ENCODE results near the gene SLC27A3.

The SLC27A3 gene

GRCh38 chr1:153734396-153735089, 40.7 kb upstream of the SLC27A3 start:
- no peak overlapping the region for H3K4me3 ChIP-seq (ENCODE audit: low read depth, low read length)
- in situ Hi-C loops (cut with HindIII; ENCODE audit: low sequenced_read_pairs): no loop called here
- TF ChIP-seq, protein P1, sequence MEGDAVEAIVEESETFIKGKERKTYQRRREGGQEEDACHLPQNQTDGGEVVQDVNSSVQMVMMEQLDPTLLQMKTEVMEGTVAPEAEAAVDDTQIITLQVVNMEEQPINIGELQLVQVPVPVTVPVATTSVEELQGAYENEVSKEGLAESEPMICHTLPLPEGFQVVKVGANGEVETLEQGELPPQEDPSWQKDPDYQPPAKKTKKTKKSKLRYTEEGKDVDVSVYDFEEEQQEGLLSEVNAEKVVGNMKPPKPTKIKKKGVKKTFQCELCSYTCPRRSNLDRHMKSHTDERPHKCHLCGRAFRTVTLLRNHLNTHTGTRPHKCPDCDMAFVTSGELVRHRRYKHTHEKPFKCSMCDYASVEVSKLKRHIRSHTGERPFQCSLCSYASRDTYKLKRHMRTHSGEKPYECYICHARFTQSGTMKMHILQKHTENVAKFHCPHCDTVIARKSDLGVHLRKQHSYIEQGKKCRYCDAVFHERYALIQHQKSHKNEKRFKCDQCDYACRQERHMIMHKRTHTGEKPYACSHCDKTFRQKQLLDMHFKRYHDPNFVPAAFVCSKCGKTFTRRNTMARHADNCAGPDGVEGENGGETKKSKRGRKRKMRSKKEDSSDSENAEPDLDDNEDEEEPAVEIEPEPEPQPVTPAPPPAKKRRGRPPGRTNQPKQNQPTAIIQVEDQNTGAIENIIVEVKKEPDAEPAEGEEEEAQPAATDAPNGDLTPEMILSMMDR (IDR thresholded peaks at IDR 0.05; ENCODE audit: low read depth, low read length): no peak
- DNase-seq (ENCODE audit: low read depth, low spot score): no peak

GRCh38 chr1:153735090-153735420, 40.2 kb upstream of the SLC27A3 start:
- no peak overlapping the region for H3K4me3 ChIP-seq (ENCODE audit: low read depth, low read length)
- in situ Hi-C loops (cut with HindIII; ENCODE audit: low sequenced_read_pairs): no loop called here
- TF ChIP-seq, protein P1 (IDR thresholded peaks at IDR 0.05; ENCODE audit: low read depth, low read length): no peak
- no peak for DNase-seq (ENCODE audit: low read depth, low spot score)

GRCh38 chr1:153741986-153742385, 33.2 kb upstream of the SLC27A3 start:
- H3K4me3 ChIP-seq (ENCODE audit: low read depth, low read length): no peak overlapping the region
- TF ChIP-seq, protein P1 (IDR thresholded peaks at IDR 0.05; ENCODE audit: low read depth, low read length): no peak
- no peak for DNase-seq (ENCODE audit: low read depth, low spot score)
- in situ Hi-C loops (cut with HindIII; ENCODE audit: low sequenced_read_pairs): no loop called here

DNA sequence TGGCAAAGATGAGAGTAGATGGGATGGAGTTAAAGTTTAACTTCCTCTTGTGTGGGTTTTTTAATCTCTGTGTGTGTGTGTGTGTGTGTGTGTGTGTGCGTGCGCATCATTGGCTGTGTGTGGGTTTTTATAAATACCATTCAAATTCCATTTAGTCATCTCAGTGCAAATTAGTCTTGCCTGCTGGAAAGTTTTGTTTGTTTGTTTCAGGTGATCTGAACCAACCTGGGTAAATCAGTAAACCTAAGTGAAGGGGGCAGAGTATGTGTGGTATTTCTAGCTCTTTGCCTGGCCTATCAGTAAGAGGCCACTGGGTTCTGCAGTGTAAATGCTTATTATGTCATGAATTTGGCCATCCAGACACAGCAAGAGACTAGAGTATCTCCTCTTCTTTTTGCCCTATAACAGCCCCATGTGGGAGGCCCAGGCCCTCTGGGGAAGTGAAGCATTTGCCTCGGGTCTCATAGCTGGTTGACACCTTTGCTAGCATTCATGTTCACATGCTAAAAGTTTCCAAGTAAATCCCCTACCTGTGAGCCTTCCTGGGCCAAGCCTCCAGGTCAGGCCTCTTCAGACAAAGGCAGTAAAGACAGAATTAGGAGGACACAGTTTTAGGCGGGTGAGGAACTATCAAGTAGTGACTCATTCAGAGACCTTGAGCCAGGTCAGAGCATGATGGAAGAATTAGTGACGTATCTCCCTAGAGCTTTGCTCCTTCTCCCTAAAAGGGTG, 32.6 kb upstream of the SLC27A3 start:
- H3K4me3 ChIP-seq (ENCODE audit: low read depth, low read length): no peak overlapping the region
- DNase-seq (ENCODE audit: low read depth, low spot score): peak; percentile 37
- TF ChIP-seq, protein P1 (IDR thresholded peaks at IDR 0.05; ENCODE audit: low read depth, low read length): no peak
- in situ Hi-C loops (cut with HindIII; ENCODE audit: low sequenced_read_pairs): no loop called here

GRCh38 chr1:153745417-153745816, 29.8 kb upstream of the SLC27A3 start:
- TF ChIP-seq, protein P1 (IDR thresholded peaks at IDR 0.05; ENCODE audit: low read depth, low read length): no peak
- no peak for DNase-seq (ENCODE audit: low read depth, low spot score)
- in situ Hi-C loops (cut with HindIII; ENCODE audit: low sequenced_read_pairs): no loop called here
- H3K4me3 ChIP-seq (ENCODE audit: low read depth, low read length): no peak overlapping the region

DNA sequence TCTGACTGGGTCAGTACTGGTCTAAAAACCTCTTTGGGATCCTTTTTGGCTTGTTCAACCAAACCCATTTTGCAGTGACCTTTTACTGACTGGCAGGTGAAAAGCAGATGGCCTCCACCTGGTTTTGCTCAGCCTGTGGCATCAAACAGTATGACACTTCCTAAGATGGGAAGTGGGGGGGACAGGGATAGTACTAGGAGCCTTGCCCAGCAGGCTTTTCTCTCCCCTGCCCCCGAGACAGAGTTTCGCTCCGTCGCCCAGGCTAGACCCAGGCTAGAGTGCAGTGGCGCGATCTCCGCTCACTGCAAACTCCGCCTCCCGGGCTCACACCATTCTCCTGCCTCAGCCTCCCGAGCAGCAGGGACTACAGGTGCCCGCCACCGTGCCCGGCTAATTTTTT, 29.0 kb upstream of the SLC27A3 start:
- H3K4me3 ChIP-seq (ENCODE audit: low read depth, low read length): no peak overlapping the region
- TF ChIP-seq, protein P1 (IDR thresholded peaks at IDR 0.05; ENCODE audit: low read depth, low read length): no peak
- in situ Hi-C loops (cut with HindIII; ENCODE audit: low sequenced_read_pairs): no loop called here
- DNase-seq (ENCODE audit: low read depth, low spot score): no peak
